Stimulated activated CD4-positive, alpha-beta T cell treated with anti-CD3 and anti-CD28 coated beads, TNF-alpha, amount 100 ng/mL, for 1 hour (primary cell): ENCODE results near the gene FRMD6.

ENCODE experiments used
- DNase-seq, 3 donors: peaks; one replicate each; pipeline ENCODE4 v3.0.0-alpha.2; 2020; ENCODE audit warnings: low read depth in 3 of 3, low spot score in 1 of 3

Gene FRMD6

GRCh38 chr14:51651388-51652167 lies at the start of gene FRMD6:
Gene FRMD6, plus strand, starts transcription at chr14:51651910. Its CDS starts 37,927 bp downstream, at chr14:51689837.
- peak; percentile 38 to 68 (median 65) for DNase-seq

GRCh38 chr14:51602310-51602709 lies 49.4 kb upstream of the FRMD6 start:
- DNase-seq, result no peak

- DNase-seq, result no peak
Measured at GRCh38 chr14:51603495-51603894, 48.2 kb upstream of the FRMD6 start.

- no peak for DNase-seq
Measured at GRCh38 chr14:51604073-51604472, 47.6 kb upstream of the FRMD6 start.

- DNase-seq, result no peak
Measured at GRCh38 chr14:51605575-51605974, 46.1 kb upstream of the FRMD6 start.

GRCh38 chr14:51607711-51608110 lies 44.0 kb upstream of the FRMD6 start:
- DNase-seq, result no peak

GRCh38 chr14:51609251-51609954 lies 42.3 kb upstream of the FRMD6 start:
- no peak for DNase-seq

- DNase-seq, result no peak
Measured at GRCh38 chr14:51609955-51610283, 41.8 kb upstream of the FRMD6 start.

GRCh38 chr14:51610771-51611170 lies 40.9 kb upstream of the FRMD6 start:
- DNase-seq, result no peak

GRCh38 chr14:51612449-51612848 lies 39.3 kb upstream of the FRMD6 start:
- no peak for DNase-seq

GRCh38 chr14:51613416-51613815 lies 38.3 kb upstream of the FRMD6 start:
- DNase-seq, result no peak

GRCh38 chr14:51614707-51615106 lies 37.0 kb upstream of the FRMD6 start:
- no peak for DNase-seq

GRCh38 chr14:51616256-51616655 lies 35.5 kb upstream of the FRMD6 start:
- DNase-seq, result no peak

GRCh38 chr14:51616724-51617409 lies 34.8 kb upstream of the FRMD6 start:
- DNase-seq, result no peak

- no peak for DNase-seq
Measured at GRCh38 chr14:51619561-51619960, 32.1 kb upstream of the FRMD6 start.

- no peak for DNase-seq
Measured at GRCh38 chr14:51620056-51620455, 31.7 kb upstream of the FRMD6 start.

- no peak for DNase-seq
Measured at GRCh38 chr14:51621654-51622053, 30.1 kb upstream of the FRMD6 start.

- no peak for DNase-seq
Measured at GRCh38 chr14:51622376-51622775, 29.3 kb upstream of the FRMD6 start.

- no peak for DNase-seq
Measured at GRCh38 chr14:51624955-51625569, 26.6 kb upstream of the FRMD6 start.

- DNase-seq, result no peak
Measured at GRCh38 chr14:51626185-51626584, 25.5 kb upstream of the FRMD6 start.

- no peak for DNase-seq
Measured at GRCh38 chr14:51626788-51627187, 24.9 kb upstream of the FRMD6 start.

- DNase-seq, result no peak
Measured at GRCh38 chr14:51627313-51627712, 24.4 kb upstream of the FRMD6 start.
